ENCODE results near the gene KIAA1328. TPM values are rescaled to one million over a fixed set of nuclear protein-coding genes. Genes with fewer than 3 reads are reported as not detected.

The KIAA1328 gene
- polyA plus RNA-seq, 1 donor, result 15.0 TPM

DNA sequence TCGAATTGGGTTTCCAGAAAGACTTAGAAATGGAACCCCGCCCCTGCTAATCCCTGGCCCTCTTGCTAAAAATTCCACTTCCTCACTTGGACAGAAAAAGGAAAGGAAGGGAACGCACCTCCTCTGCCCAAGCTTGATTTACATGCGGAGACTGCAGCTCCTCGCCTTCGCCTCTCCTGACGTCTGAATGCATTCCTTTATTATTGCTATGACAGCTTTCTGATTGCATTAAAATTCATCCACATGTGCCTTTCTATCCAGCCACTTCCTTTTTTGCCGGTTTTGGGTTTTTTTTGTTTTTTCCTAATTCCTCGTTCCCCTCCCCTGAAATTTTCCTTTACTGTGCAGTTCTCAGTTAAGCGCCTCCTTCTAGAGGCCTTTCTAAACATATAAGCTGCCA lies 448.9 kb downstream of the KIAA1328 start:
- no peak for DNase-seq

Other genes with a start within 250 kb of the KIAA1328 start
- gene TPGS2, start 125 bp upstream of the KIAA1328 start, polyA plus RNA-seq (ENCODE audit: insufficient read length), result 140 TPM